AG09319 (cell line): ENCODE data around the gene KIRREL3.

Experiments used
- DNase-seq: peaks from one replicate; pipeline ENCODE4 v3.0.0-alpha.2; 2010; ENCODE audit warnings: low read depth; ENCODE audit errors: extremely low read depth
- CTCF ChIP-seq: IDR thresholded peaks from 2 replicates; pipeline ENCODE4 v1.5.1; 2011; ENCODE audit warnings: low read depth, mild to moderate bottlenecking, inconsistent platforms, low read length, moderate library complexity

Gene KIRREL3

GRCh38 chr11:126687477-126687876 is 313.1 kb downstream of the KIRREL3 start:
- no peak for TF ChIP-seq CTCF
- no peak for DNase-seq

- no peak for DNase-seq
- no peak for TF ChIP-seq CTCF
Measured at GRCh38 chr11:126686938-126687337, 313.6 kb downstream of the KIRREL3 start.

- no peak for DNase-seq
- no peak for TF ChIP-seq CTCF
Measured at GRCh38 chr11:126683766-126684728, 316.5 kb downstream of the KIRREL3 start.

- TF ChIP-seq CTCF = no peak
- no peak for DNase-seq
Measured at GRCh38 chr11:126682590-126682989, 318.0 kb downstream of the KIRREL3 start.

- DNase-seq = no peak
- no peak for TF ChIP-seq CTCF
Measured at GRCh38 chr11:126680700-126681099, 319.9 kb downstream of the KIRREL3 start.

GRCh38 chr11:126680131-126680530 is 320.4 kb downstream of the KIRREL3 start:
- no peak for DNase-seq
- no peak for TF ChIP-seq CTCF

GRCh38 chr11:126679033-126679432 is 321.5 kb downstream of the KIRREL3 start:
- TF ChIP-seq CTCF = no peak
- DNase-seq = no peak
